CD4-positive, CD25-positive, alpha-beta regulatory T cell (primary cell): ENCODE measurements around the gene SLF2. TPM values are rescaled to one million over a fixed set of nuclear protein-coding genes. Genes with fewer than 3 reads are reported as not detected.
"Not testable (repeated sequence)": the region's sequence is repeated elsewhere in the genome, so short reads cannot be mapped to it uniquely, and the experiment has no call there.

Experiments used
- ATAC-seq, 2 donors: fragments of 150-1000 bp; cut with Tn5 transposase; one replicate each; pipeline ENCODE4 v1.10.0; 2021; ENCODE audit warnings: low read depth in 2 of 2, moderate number of reproducible peaks in 2 of 2, moderate library complexity in 1 of 2
- DNase-seq, 3 donors: peaks; one replicate each; pipeline versions ENCODE4 v3.0.0 to v3.0.0-alpha.2; 2012 to 2022; ENCODE audit warnings: mixed read lengths in 1 of 3
- H3K27ac ChIP-seq: one replicate; pipeline ENCODE4 v1.7.0; 2013; ENCODE audit warnings: mild to moderate bottlenecking, low read length; ENCODE audit not compliant: insufficient read depth, poor library complexity, severe bottlenecking
- H3K27me3 ChIP-seq: one replicate; pipeline ENCODE4 v1.7.0; 2013; ENCODE audit warnings: low read length; ENCODE audit not compliant: control insufficient read depth, insufficient read depth
- H3K36me3 ChIP-seq: one replicate; pipeline ENCODE4 v1.7.0; 2013; ENCODE audit warnings: mild to moderate bottlenecking, low read length, moderate library complexity; ENCODE audit not compliant: control insufficient read depth, insufficient read depth
- H3K4me1 ChIP-seq: 2 replicates; pipeline ENCODE4 v1.7.0; 2013; ENCODE audit warnings: mild to moderate bottlenecking, low read length; ENCODE audit not compliant: insufficient read depth, control insufficient read depth, poor library complexity, severe bottlenecking
- H3K4me3 ChIP-seq: one replicate; pipeline ENCODE4 v1.7.0; 2013; ENCODE audit warnings: low read depth, mild to moderate bottlenecking, low read length, moderate library complexity
- H3K9me3 ChIP-seq, 2 experiments: 1 replicate in 1 of 2; 2 replicates in 1 of 2; pipeline ENCODE4 v1.7.0; 2013; ENCODE audit warnings: low read length in 2 of 2, mild to moderate bottlenecking in 1 of 2, moderate library complexity in 1 of 2; ENCODE audit not compliant: control insufficient read depth in 2 of 2
- H3K27ac Mint-ChIP-seq, 3 donors: one replicate each; pipeline ENCODE4 v1.8.0; 2020 to 2022; ENCODE audit warnings: mild to moderate bottlenecking in 3 of 3, mixed read lengths in 3 of 3, moderate library complexity in 2 of 3
- H3K27me3 Mint-ChIP-seq: one replicate; pipeline ENCODE4 v1.8.0; 2022; ENCODE audit warnings: mild to moderate bottlenecking, mixed read lengths
- H3K36me3 Mint-ChIP-seq: one replicate; pipeline ENCODE4 v1.8.0; 2020; ENCODE audit warnings: mixed read lengths
- H3K4me1 Mint-ChIP-seq, 4 donors: one replicate each; pipeline ENCODE4 v1.8.0; 2020 to 2022; ENCODE audit warnings: mixed read lengths in 4 of 4, mild to moderate bottlenecking in 1 of 4
- H3K4me3 Mint-ChIP-seq, 4 donors: one replicate each; pipeline ENCODE4 v1.8.0; 2020 to 2022; ENCODE audit warnings: mild to moderate bottlenecking in 4 of 4, mixed read lengths in 4 of 4, moderate library complexity in 3 of 4
- H3K9me3 Mint-ChIP-seq, 7 donors: one replicate each; pipeline ENCODE4 v1.8.0; 2020 to 2022; ENCODE audit warnings: mixed read lengths in 7 of 7, mild to moderate bottlenecking in 3 of 7, moderate library complexity in 2 of 7
- polyA plus RNA-seq, 4 donors: library from polyadenylated mRNA; unstranded; fragments of 300-500 nt; fragmentation: Illumina TruSeq; gene quantifications; one replicate each; pipeline ENCODE4 v1.2.3, GENCODE V29; 2021
- total RNA-seq: library from RNA; stranded (reverse); gene quantifications from one replicate; pipeline ENCODE4 v1.2.3, GENCODE V29; 2022

Gene SLF2
- total and polyA plus RNA-seq, 5 donors from 2014 or later, result 10.3 to 23.2 (median 10.6) TPM

- not testable (repeated sequence) for ATAC-seq, H3K4me1 ChIP-seq, H3K9me3 Mint-ChIP-seq, H3K27ac Mint-ChIP-seq, H3K4me1 Mint-ChIP-seq, H3K27ac ChIP-seq, H3K27me3 Mint-ChIP-seq, H3K4me3 ChIP-seq, H3K9me3 ChIP-seq, DNase-seq, H3K36me3 ChIP-seq, H3K4me3 Mint-ChIP-seq, H3K27me3 ChIP-seq
- H3K36me3 Mint-ChIP-seq, result peaks cover 13% of the 10 kb centered on the region
Observed at GRCh38 chr10:100975397-100975796, 62.6 kb downstream of the SLF2 start.

- H3K4me3 Mint-ChIP-seq, result no peak overlapping the region
- H3K9me3 ChIP-seq, result no peaks in the 10 kb centered on the region
- no peak for ATAC-seq
- no peaks in the 10 kb centered on the region for H3K27me3 ChIP-seq
- H3K36me3 Mint-ChIP-seq, result peaks cover 19% of the 10 kb centered on the region
- H3K27ac Mint-ChIP-seq, result peak overlapping the region in 1 of 3 donors; percentile 27
- no peak for DNase-seq
- peaks cover 14% of the 10 kb centered on the region for H3K36me3 ChIP-seq
- H3K4me1 Mint-ChIP-seq, result no peaks in the 10 kb centered on the region
- H3K4me1 ChIP-seq, result no peaks in the 10 kb centered on the region
- no peak overlapping the region for H3K4me3 ChIP-seq
- H3K27ac ChIP-seq, result no peak overlapping the region
- no peaks in the 10 kb centered on the region for H3K9me3 Mint-ChIP-seq
- H3K27me3 Mint-ChIP-seq, result peaks cover 4% of the 10 kb centered on the region
Observed at GRCh38 chr10:100976906-100977305, 64.1 kb downstream of the SLF2 start.

GRCh38 chr10:100977436-100977835, 64.7 kb downstream of the SLF2 start:
- Histone ChIP-seq H3K27me3 (no peaks in the 10 kb centered on the region), H3K4me3 (no peak overlapping the region), H3K9me3 (no peaks in the 10 kb centered on the region), H3K36me3 (peaks cover 14% of the 10 kb centered on the region), H3K27ac (no peak overlapping the region), H3K4me1 (no peaks in the 10 kb centered on the region)
- DNase-seq (no peak), ATAC-seq (no peak)
- no peaks in the 10 kb centered on the region for H3K4me1 Mint-ChIP-seq
- H3K27me3 Mint-ChIP-seq, result peaks cover 4% of the 10 kb centered on the region
- no peak overlapping the region for H3K27ac Mint-ChIP-seq
- peaks cover 24% of the 10 kb centered on the region for H3K36me3 Mint-ChIP-seq
- H3K9me3 Mint-ChIP-seq, result no peaks in the 10 kb centered on the region
- no peak overlapping the region for H3K4me3 Mint-ChIP-seq

GRCh38 chr10:100978121-100978900, 65.5 kb downstream of the SLF2 start:
- Histone ChIP-seq H3K36me3 (peaks cover 20% of the 10 kb centered on the region), H3K27ac (no peak overlapping the region), H3K9me3 (no peaks in the 10 kb centered on the region), H3K4me3 (no peak overlapping the region), H3K27me3 (no peaks in the 10 kb centered on the region), H3K4me1 (no peaks in the 10 kb centered on the region)
- Mint-ChIP-seq H3K27me3 (peaks cover 3% of the 10 kb centered on the region), H3K4me3 (no peak overlapping the region), H3K4me1 (peaks cover 0 to 4% (median 1%) of the 10 kb centered on the region in 4 donors), H3K36me3 (peaks cover 30% of the 10 kb centered on the region), H3K9me3 (no peaks in the 10 kb centered on the region), H3K27ac (no peak overlapping the region)
- ATAC-seq, result no peak
- DNase-seq, result no peak

- H3K4me1 Mint-ChIP-seq, result peaks cover 0 to 4% (median 1%) of the 10 kb centered on the region in 4 donors
- H3K9me3 Mint-ChIP-seq, result no peaks in the 10 kb centered on the region
Observed at GRCh38 chr10:100978901-100979195, 66.1 kb downstream of the SLF2 start.

GRCh38 chr10:100979791-100980272, 67.1 kb downstream of the SLF2 start:
- Histone ChIP-seq H3K27me3 (no peaks in the 10 kb centered on the region), H3K27ac (no peak overlapping the region), H3K4me1 (no peaks in the 10 kb centered on the region), H3K36me3 (peaks cover 21% of the 10 kb centered on the region), H3K9me3 (no peaks in the 10 kb centered on the region), H3K4me3 (no peak overlapping the region)
- Mint-ChIP-seq H3K4me1 (peaks cover 0 to 12% (median 4%) of the 10 kb centered on the region in 4 donors), H3K27ac (no peak overlapping the region), H3K9me3 (no peaks in the 10 kb centered on the region), H3K27me3 (no peaks in the 10 kb centered on the region), H3K36me3 (peaks cover 30% of the 10 kb centered on the region), H3K4me3 (no peak overlapping the region)
- ATAC-seq (no peak), DNase-seq (no peak)

More at GRCh38 chr10:100978901-100979195, 66.1 kb downstream of the SLF2 start:
- Mint-ChIP-seq H3K4me3 (no peak overlapping the region), H3K27ac (no peak overlapping the region), H3K36me3 (peaks cover 30% of the 10 kb centered on the region), H3K27me3 (no peaks in the 10 kb centered on the region)
- H3K36me3 ChIP-seq, result peaks cover 21% of the 10 kb centered on the region
- H3K27ac ChIP-seq, result no peak overlapping the region
- no peak for ATAC-seq
- no peak for DNase-seq
- no peaks in the 10 kb centered on the region for H3K4me1 ChIP-seq
- H3K27me3 ChIP-seq, result no peaks in the 10 kb centered on the region
- no peaks in the 10 kb centered on the region for H3K9me3 ChIP-seq
- no peak overlapping the region for H3K4me3 ChIP-seq

- H3K36me3 ChIP-seq, result peaks cover 21% of the 10 kb centered on the region
Observed at GRCh38 chr10:100980311-100980710, 67.5 kb downstream of the SLF2 start.

GRCh38 chr10:100980711-100981110, 67.9 kb downstream of the SLF2 start:
- Histone ChIP-seq H3K4me1 (no peaks in the 10 kb centered on the region), H3K27me3 (no peaks in the 10 kb centered on the region), H3K4me3 (no peak overlapping the region), H3K9me3 (no peaks in the 10 kb centered on the region), H3K36me3 (peaks cover 21% of the 10 kb centered on the region), H3K27ac (no peak overlapping the region)
- H3K36me3 Mint-ChIP-seq, result peaks cover 30% of the 10 kb centered on the region
- no peaks in the 10 kb centered on the region for H3K27me3 Mint-ChIP-seq
- no peak for ATAC-seq
- H3K4me1 Mint-ChIP-seq, result peaks cover 0 to 20% (median 10%) of the 10 kb centered on the region in 4 donors
- DNase-seq, result no peak
- H3K27ac Mint-ChIP-seq, result peak overlapping the region in 1 of 3 donors; percentile 73
- no peak overlapping the region for H3K4me3 Mint-ChIP-seq
- no peaks in the 10 kb centered on the region for H3K9me3 Mint-ChIP-seq

More at GRCh38 chr10:100980311-100980710, 67.5 kb downstream of the SLF2 start:
- no peaks in the 10 kb centered on the region for H3K27me3 Mint-ChIP-seq
- peaks cover 30% of the 10 kb centered on the region for H3K36me3 Mint-ChIP-seq
- H3K27ac Mint-ChIP-seq, result no peak overlapping the region
- no peaks in the 10 kb centered on the region for H3K27me3 ChIP-seq
- H3K4me3 Mint-ChIP-seq, result no peak overlapping the region
- no peak overlapping the region for H3K4me3 ChIP-seq
- ATAC-seq (no peak), DNase-seq (no peak)
- peaks cover 0 to 16% (median 7%) of the 10 kb centered on the region in 4 donors for H3K4me1 Mint-ChIP-seq
- no peaks in the 10 kb centered on the region for H3K4me1 ChIP-seq
- no peak overlapping the region for H3K27ac ChIP-seq
- H3K9me3 Mint-ChIP-seq, result no peaks in the 10 kb centered on the region
- H3K9me3 ChIP-seq, result no peaks in the 10 kb centered on the region
